Neural cell (in vitro differentiated cells): Measurements from ENCODE around the gene FANCI. TPM values are rescaled to one million over a fixed set of nuclear protein-coding genes. Genes with fewer than 3 reads are reported as not detected.

Experiments
- H2AFZ ChIP-seq: fragments of 200-600, 300-800 bp; sonication (generic), shearing (Covaris generic); 2 replicates; pipeline ENCODE4 v1.6.0; 2014; ENCODE audit warnings: low read depth, mild to moderate bottlenecking, antibody characterized with exemption, low read length, moderate library complexity
- H3F3A ChIP-seq: fragments of 200-600 bp; shearing (Covaris generic); 2 replicates; pipeline ENCODE4 v1.6.1; 2016; ENCODE audit warnings: mild to moderate bottlenecking, moderate library complexity, mixed read lengths, antibody characterized with exemption, low read length; ENCODE audit not compliant: insufficient read depth, poor library complexity, severe bottlenecking
- H3K27ac ChIP-seq: fragments of 200-600, 300-800 bp; sonication (generic), shearing (Covaris generic); 2 replicates; pipeline ENCODE4 v1.5.1; 2014; ENCODE audit warnings: mild to moderate bottlenecking, low read length, moderate library complexity
- H3K27me3 ChIP-seq: fragments of 300-800, 200-600 bp; sonication (generic), shearing (Covaris generic); 2 replicates; pipeline ENCODE4 v1.6.0; 2014; ENCODE audit warnings: mild to moderate bottlenecking, low read depth, low read length, moderate library complexity; ENCODE audit not compliant: insufficient read depth
- H3K36me3 ChIP-seq: fragments of 300-800, 200-600 bp; sonication (generic), shearing (Covaris generic); 2 replicates; pipeline ENCODE4 v1.5.1; 2014; ENCODE audit warnings: mild to moderate bottlenecking, antibody characterized with exemption, low read length, moderate library complexity; ENCODE audit not compliant: insufficient read depth
- H3K4me2 ChIP-seq: fragments of 300-800, 200-600 bp; sonication (generic), shearing (Covaris generic); 2 replicates; pipeline ENCODE4 v1.6.0; 2014; ENCODE audit warnings: mild to moderate bottlenecking, low read length
- H3K4me3 ChIP-seq: fragments of 300-800, 200-600 bp; sonication (generic), shearing (Covaris generic); 2 replicates; pipeline ENCODE4 v1.5.1; 2014; ENCODE audit warnings: mild to moderate bottlenecking, low read length, moderate library complexity
- H3K79me2 ChIP-seq: fragments of 200-600 bp; shearing (Covaris generic); replicated peaks from 2 replicates; pipeline ENCODE4 v1.6.0; 2014; ENCODE audit warnings: mild to moderate bottlenecking, low read length, moderate library complexity; ENCODE audit not compliant: insufficient read depth
- H3K9ac ChIP-seq: fragments of 300-800, 200-600 bp; sonication (generic), shearing (Covaris generic); 2 replicates; pipeline ENCODE4 v1.6.1; 2016; ENCODE audit warnings: mild to moderate bottlenecking, low read length, mixed read lengths
- H3K9me2 ChIP-seq: fragments of 200-600 bp; shearing (Covaris generic); 2 replicates; pipeline ENCODE4 v1.6.1; 2016; ENCODE audit warnings: mild to moderate bottlenecking, low read length, mixed read lengths; ENCODE audit not compliant: insufficient read depth
- H3K9me3 ChIP-seq: fragments of 200-600, 300-800 bp; sonication (generic), shearing (Covaris generic); 2 replicates; pipeline ENCODE4 v1.6.1; 2016; ENCODE audit warnings: mild to moderate bottlenecking, mixed run types, low read length, moderate library complexity, mixed read lengths
- H4K20me1 ChIP-seq: fragments of 200-600 bp; shearing (Covaris generic); 2 replicates; pipeline ENCODE4 v1.6.1; 2016; ENCODE audit warnings: mild to moderate bottlenecking, mixed run types; ENCODE audit not compliant: insufficient read depth
- CTCF ChIP-seq: fragments of 450-650 bp; IDR thresholded peaks from 2 replicates; pipeline ENCODE4 v1.5.1; 2014; ENCODE audit warnings: antibody characterized with exemption, mild to moderate bottlenecking, moderate library complexity; ENCODE audit not compliant: poor library complexity, severe bottlenecking
- EP300 ChIP-seq: fragments of 450-650 bp; conservative IDR thresholded peaks from 2 replicates; pipeline ENCODE4 v1.6.1; 2014; ENCODE audit warnings: antibody characterized with exemption, mild to moderate bottlenecking, moderate library complexity; ENCODE audit not compliant: poor library complexity, severe bottlenecking
- EZH2 ChIP-seq: fragments of 200-600, 300-800 bp; shearing (Covaris generic), sonication (generic); IDR thresholded peaks from 2 replicates; pipeline ENCODE4 v1.6.1; 2014; ENCODE audit warnings: antibody characterized with exemption, low read length, borderline replicate concordance, mild to moderate bottlenecking; ENCODE audit not compliant: insufficient read depth, poor library complexity, severe bottlenecking
- MXI1 ChIP-seq: fragments of 450-650 bp; conservative IDR thresholded peaks from 2 replicates; pipeline ENCODE4 v1.6.1; 2014; ENCODE audit warnings: antibody characterized with exemption, mild to moderate bottlenecking; ENCODE audit not compliant: poor library complexity, severe bottlenecking
- POLR2AphosphoS5 ChIP-seq: IDR thresholded peaks from 2 replicates; pipeline ENCODE4 v1.6.1; 2012
- RAD21 ChIP-seq: fragments of 450-650 bp; conservative IDR thresholded peaks from 2 replicates; pipeline ENCODE4 v1.6.1; 2014; ENCODE audit warnings: antibody characterized with exemption, mild to moderate bottlenecking, moderate library complexity
- REST ChIP-seq: IDR thresholded peaks from 2 replicates; pipeline ENCODE4 v1.6.1; 2012; ENCODE audit warnings: borderline replicate concordance
- SMC3 ChIP-seq: fragments of 450-650 bp; conservative IDR thresholded peaks from 2 replicates; pipeline ENCODE4 v1.6.1; 2014; ENCODE audit warnings: antibody characterized with exemption, mild to moderate bottlenecking, moderate library complexity; ENCODE audit not compliant: poor library complexity
- TAF1 ChIP-seq: IDR thresholded peaks from 2 replicates; pipeline ENCODE4 v1.6.1; 2012; ENCODE audit warnings: low read depth
- polyA plus RNA-seq: library from polyadenylated mRNA; depleted of rRNA; stranded (reverse); fragments of >200 nt; gene quantifications from 2 replicates; pipeline ENCODE4 v1.2.3, GENCODE V29; 2014

The FANCI gene
- polyA plus RNA-seq, 1 donor from 2014 or later: 5.4 TPM

- no peak overlapping the region for H3K4me3 ChIP-seq
- H2AFZ ChIP-seq: no peak overlapping the region
- no peak overlapping the region for H3K9ac ChIP-seq
- H3K36me3 ChIP-seq: no peaks in the 10 kb centered on the region
- H3F3A ChIP-seq: no peaks in the 10 kb centered on the region
- H3K9me2 ChIP-seq: no peaks in the 10 kb centered on the region
- no peak overlapping the region for H3K27ac ChIP-seq
- H3K79me2 ChIP-seq: no peaks in the 10 kb centered on the region
- TF ChIP-seq REST (no peak), TAF1 (no peak), CTCF (no peak), RAD21 (no peak), MXI1 (no peak), EZH2 (no peak), EP300 (no peak), POLR2AphosphoS5 (no peak), SMC3 (no peak)
- no peaks in the 10 kb centered on the region for H4K20me1 ChIP-seq
- H3K27me3 ChIP-seq: no peaks in the 10 kb centered on the region
- H3K9me3 ChIP-seq: no peaks in the 10 kb centered on the region
- no peak overlapping the region for H3K4me2 ChIP-seq
These were observed 64.5 kb downstream of the FANCI start for GRCh38 chr15:89308236-89308635.

GRCh38 chr15:89309993-89310392 lies 66.2 kb downstream of the FANCI start:
- TF ChIP-seq RAD21 (no peak), POLR2AphosphoS5 (no peak), CTCF (no peak), REST (no peak), TAF1 (no peak), MXI1 (no peak), EP300 (no peak), SMC3 (no peak), EZH2 (no peak)
- Histone ChIP-seq H3K36me3 (peaks cover 2% of the 10 kb centered on the region), H3K27ac (no peak overlapping the region)

More at GRCh38 chr15:89309993-89310392, 66.2 kb downstream of the FANCI start:
- no peaks in the 10 kb centered on the region for H3F3A ChIP-seq
- H3K79me2 ChIP-seq: no peaks in the 10 kb centered on the region
- H3K4me3 ChIP-seq: no peak overlapping the region
- no peak overlapping the region for H3K9ac ChIP-seq
- no peak overlapping the region for H2AFZ ChIP-seq
- no peak overlapping the region for H3K4me2 ChIP-seq
- no peaks in the 10 kb centered on the region for H3K27me3 ChIP-seq
- no peaks in the 10 kb centered on the region for H3K9me3 ChIP-seq
- H4K20me1 ChIP-seq: no peaks in the 10 kb centered on the region
- no peaks in the 10 kb centered on the region for H3K9me2 ChIP-seq
